Loucy (cell line): ENCODE data around the gene SUFU.

Experiments
- CTCF ChIP-seq: fragments of 200-600 bp; sonication (generic); conservative IDR thresholded peaks from 2 replicates; pipeline ENCODE4 v1.5.1; 2014; ENCODE audit warnings: mild to moderate bottlenecking, antibody characterized with exemption, low read length
- EZH2phosphoT487 ChIP-seq: fragments of 200-600 bp; IDR thresholded peaks from 2 replicates; pipeline ENCODE4 v1.6.1; 2018; ENCODE audit warnings: antibody characterized with exemption, mild to moderate bottlenecking, moderate library complexity, borderline replicate concordance

DNA sequence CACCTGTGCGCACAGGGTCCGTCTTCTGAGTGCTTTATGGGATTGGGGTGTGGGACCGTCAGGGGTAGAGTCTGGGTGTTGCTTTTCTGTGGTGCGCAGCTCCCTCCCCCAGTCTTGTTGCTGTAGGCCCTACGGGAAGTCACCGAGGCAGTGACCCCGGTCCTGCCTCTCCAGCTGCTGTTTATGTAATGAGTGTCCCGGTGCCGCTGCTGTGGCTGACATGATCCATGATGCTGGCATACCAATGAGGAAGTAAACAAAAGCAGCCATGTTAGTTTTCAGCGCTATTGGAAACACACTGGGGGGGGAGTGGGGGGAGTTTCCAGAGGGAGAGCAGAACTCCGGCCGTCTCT, 141.6 kb downstream of the SUFU start:
- TF ChIP-seq CTCF: no peak
- TF ChIP-seq EZH2phosphoT487: no peak
